ENCODE results near the gene SMYD3. TPM values are rescaled to one million over a fixed set of nuclear protein-coding genes. Genes with fewer than 3 reads are reported as not detected.
A peak's percentile ranks its signal among the peaks of the same experiment; 100 is the strongest.

Gene SMYD3
- total and polyA plus RNA-seq, 9 of the 15 experiments (the other 6 are each of a cell fraction or from before 2014, with no cell fraction given) = 128 to 440 (median 197) TPM

DNA sequence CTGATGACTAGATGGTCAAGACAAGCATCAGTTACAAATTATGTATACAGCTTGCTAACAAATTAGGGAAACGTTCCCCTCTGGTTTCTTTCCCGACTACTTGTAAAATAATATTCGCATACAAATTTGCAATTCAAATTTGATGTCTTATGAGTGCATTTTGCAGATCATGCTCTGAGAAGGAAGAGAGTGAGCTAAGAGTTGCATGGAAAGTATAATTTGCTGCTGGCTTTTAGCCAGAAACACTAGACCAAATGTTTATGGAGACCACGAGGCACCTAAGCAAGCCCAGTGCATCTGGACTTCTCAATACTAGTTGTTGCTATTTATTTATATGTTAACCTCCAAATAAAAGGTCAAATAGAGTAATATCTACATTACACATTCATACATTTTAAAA, 216.0 kb downstream of the SMYD3 start:
- intact Hi-C loops (cut with micrococcal nuclease) (no loop called here), in situ Hi-C loops (cut with MboI) (loop anchor here (25.0 kb wide), 1 partner anchor 279 kb away; no protein-coding TSS in a partner anchor)
- ChIA-PET POLR2A (interaction anchor here (0.7 to 1.5 kb wide), 3 partner anchors 8 to 31 kb away, joined by 3 to 5 read pairs (median 5); no protein-coding TSS in a partner anchor), CTCF (ENCODE audit: low intra/inter-chr PET ratio) (no interaction called here)
- H3K9ac ChIP-seq (ENCODE audit: insufficient read depth in 1 of 2, low read depth in 2 of 2, low read length in 2 of 2) = no peak overlapping the region
- H3K79me2 ChIP-seq (ENCODE audit: control insufficient read depth, insufficient read depth, low read length) = no peaks in the 10 kb centered on the region
- DNase-seq (ENCODE audit: extremely low read depth in 1 of 4, low spot score in 3 of 4) = no peak
- no peak overlapping the region for H3K27ac ChIP-seq (ENCODE audit: extremely low read depth, low read depth, low read length)
- TF ChIP-seq, protein P1, sequence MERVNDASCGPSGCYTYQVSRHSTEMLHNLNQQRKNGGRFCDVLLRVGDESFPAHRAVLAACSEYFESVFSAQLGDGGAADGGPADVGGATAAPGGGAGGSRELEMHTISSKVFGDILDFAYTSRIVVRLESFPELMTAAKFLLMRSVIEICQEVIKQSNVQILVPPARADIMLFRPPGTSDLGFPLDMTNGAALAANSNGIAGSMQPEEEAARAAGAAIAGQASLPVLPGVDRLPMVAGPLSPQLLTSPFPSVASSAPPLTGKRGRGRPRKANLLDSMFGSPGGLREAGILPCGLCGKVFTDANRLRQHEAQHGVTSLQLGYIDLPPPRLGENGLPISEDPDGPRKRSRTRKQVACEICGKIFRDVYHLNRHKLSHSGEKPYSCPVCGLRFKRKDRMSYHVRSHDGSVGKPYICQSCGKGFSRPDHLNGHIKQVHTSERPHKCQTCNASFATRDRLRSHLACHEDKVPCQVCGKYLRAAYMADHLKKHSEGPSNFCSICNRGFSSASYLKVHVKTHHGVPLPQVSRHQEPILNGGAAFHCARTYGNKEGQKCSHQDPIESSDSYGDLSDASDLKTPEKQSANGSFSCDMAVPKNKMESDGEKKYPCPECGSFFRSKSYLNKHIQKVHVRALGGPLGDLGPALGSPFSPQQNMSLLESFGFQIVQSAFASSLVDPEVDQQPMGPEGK (CRISPR knock-in tag; IDR thresholded peaks at IDR 0.05; ENCODE audit: borderline replicate concordance) = no peak
- TF ChIP-seq NFE2L1 (tag; IDR thresholded peaks at IDR 0.05; ENCODE audit: borderline replicate concordance, low read depth) (no peak), NFIC (IDR thresholded peaks at IDR 0.05) (peak; percentile 55)
- no peak overlapping the region for H3K4me3 ChIP-seq
- no peak for ATAC-seq
- no TSS peak for BruUV-seq (replicated peaks)
- peak; percentile 6 for FAIRE-seq
- H3K4me2 ChIP-seq (ENCODE audit: insufficient read depth, low read length) = no peak overlapping the region
- no peaks in the 10 kb centered on the region for H3K9me3 ChIP-seq (replicated peaks; ENCODE audit: control insufficient read depth, insufficient read depth, low read depth, low read length)
- H3K4me1 ChIP-seq (replicated peaks in 1 of 2; ENCODE audit: control insufficient read depth in 2 of 2, insufficient read depth in 2 of 2, low read length in 2 of 2) = no peaks in the 10 kb centered on the region
- no peak overlapping the region for H2AFZ ChIP-seq (ENCODE audit: low read depth, low read length)
- H4K20me1 ChIP-seq (replicated peaks; ENCODE audit: control insufficient read depth, insufficient read depth, low read length) = no peaks in the 10 kb centered on the region
- WGBS (ENCODE audit: insufficient coverage, low coverage, missing lambda C conversion rate) = 64% methylated on average over 4 of the region's 4 CpGs
- no peaks in the 10 kb centered on the region for H3K36me3 ChIP-seq (ENCODE audit: control insufficient read depth, insufficient read depth, low read length)
- no peaks in the 10 kb centered on the region for H3K27me3 ChIP-seq (ENCODE audit: control insufficient read depth in 2 of 2, insufficient read depth in 2 of 2, low read length in 2 of 2)
- no peaks in the 10 kb centered on the region for H3K9me1 ChIP-seq (ENCODE audit: control insufficient read depth, insufficient read depth, low read length)

Data from K562 (cell line).